HG03060 (cell line): Measurements from ENCODE around the gene ABCC5.
"Not testable (repeated sequence)": the region's sequence is repeated elsewhere in the genome, so short reads cannot be mapped to it uniquely, and the experiment has no call there.

Experiments
- ATAC-seq: cut with Tn5 transposase; IDR thresholded peaks from one replicate; pipeline ENCODE4 v1.9.1; 2021; ENCODE audit warnings: low read depth, moderate number of reproducible peaks; ENCODE audit not compliant: unreplicated experiment

Gene ABCC5

GRCh38 chr3:184017672-184018423, at the start of gene ABCC5:
ABCC5 (minus strand) TSS chr3:184017884; CDS start chr3:184014392, 3,492 bp downstream.
- peak; percentile 68 for ATAC-seq

GRCh38 chr3:184066211-184066610, 48.5 kb upstream of the ABCC5 start:
- no peak for ATAC-seq

GRCh38 chr3:184062637-184063036, 45.0 kb upstream of the ABCC5 start:
- no peak for ATAC-seq

GRCh38 chr3:184059424-184059823, 41.7 kb upstream of the ABCC5 start:
- ATAC-seq, result no peak

- no peak for ATAC-seq
These were observed 40.3 kb upstream of the ABCC5 start for GRCh38 chr3:184058029-184058428.

GRCh38 chr3:184052767-184053166, 35.1 kb upstream of the ABCC5 start, which contains the start of gene HTR3C:
HTR3C (plus strand) TSS chr3:184053047; CDS start chr3:184053081, 34 bp downstream.
- ATAC-seq, result no peak

GRCh38 chr3:184050217-184050847, 32.6 kb upstream of the ABCC5 start:
- no peak for ATAC-seq

- no peak for ATAC-seq
These were observed 28.3 kb upstream of the ABCC5 start for GRCh38 chr3:184045995-184046394.

- ATAC-seq, result no peak
These were observed 24.9 kb upstream of the ABCC5 start for GRCh38 chr3:184042617-184043016.

- no peak for ATAC-seq
These were observed 22.3 kb upstream of the ABCC5 start for GRCh38 chr3:184040010-184040409.

- ATAC-seq, result no peak
These were observed 21.7 kb upstream of the ABCC5 start for GRCh38 chr3:184039414-184039813.

GRCh38 chr3:184038307-184038706, 20.6 kb upstream of the ABCC5 start:
- not testable (repeated sequence) for ATAC-seq

GRCh38 chr3:184037816-184038215, 20.1 kb upstream of the ABCC5 start:
- no peak for ATAC-seq

- no peak for ATAC-seq
These were observed 13.6 kb upstream of the ABCC5 start, which contains the start of gene HTR3D for GRCh38 chr3:184031187-184031792. HTR3D (plus strand) TSS chr3:184031742; CDS start chr3:184031742, 0 bp downstream.

GRCh38 chr3:184030536-184030935, 12.9 kb upstream of the ABCC5 start:
- ATAC-seq, result no peak

- no peak for ATAC-seq
These were observed 11.8 kb upstream of the ABCC5 start for GRCh38 chr3:184029443-184029842.

GRCh38 chr3:184028275-184028890, 10.7 kb upstream of the ABCC5 start:
- ATAC-seq, result not testable (repeated sequence)

GRCh38 chr3:184025256-184025655, 7.6 kb upstream of the ABCC5 start:
- ATAC-seq, result not testable (repeated sequence)

- no peak for ATAC-seq
These were observed 4.6 kb upstream of the ABCC5 start for GRCh38 chr3:184022323-184022722.

GRCh38 chr3:184018424-184018973, 815 bp upstream of the ABCC5 start:
- ATAC-seq, result no peak
